Right renal pelvis (tissue), 4 donors: ENCODE data around the gene LYPD6B. TPM values are rescaled to one million over a fixed set of nuclear protein-coding genes. Genes with fewer than 3 reads are reported as not detected.
A peak's percentile ranks its signal among the peaks of the same experiment; 100 is the strongest.

Source experiments
- DNase-seq, 4 donors: peaks; one replicate each; pipeline ENCODE4 v3.0.0-alpha.2; 2013; ENCODE audit warnings: low read depth in 4 of 4, low spot score in 3 of 4, missing footprints in 1 of 4
- polyA plus RNA-seq, 4 donors: library from polyadenylated mRNA; unstranded; fragments of 120-200 nt; gene quantifications; one replicate each; pipeline ENCODE4 v1.2.1, GENCODE V29; 2013; ENCODE audit not compliant: insufficient read length in 4 of 4

Gene LYPD6B
- polyA plus RNA-seq, 4 donors, result 27.1 to 37.7 (median 28.9) TPM

DNA sequence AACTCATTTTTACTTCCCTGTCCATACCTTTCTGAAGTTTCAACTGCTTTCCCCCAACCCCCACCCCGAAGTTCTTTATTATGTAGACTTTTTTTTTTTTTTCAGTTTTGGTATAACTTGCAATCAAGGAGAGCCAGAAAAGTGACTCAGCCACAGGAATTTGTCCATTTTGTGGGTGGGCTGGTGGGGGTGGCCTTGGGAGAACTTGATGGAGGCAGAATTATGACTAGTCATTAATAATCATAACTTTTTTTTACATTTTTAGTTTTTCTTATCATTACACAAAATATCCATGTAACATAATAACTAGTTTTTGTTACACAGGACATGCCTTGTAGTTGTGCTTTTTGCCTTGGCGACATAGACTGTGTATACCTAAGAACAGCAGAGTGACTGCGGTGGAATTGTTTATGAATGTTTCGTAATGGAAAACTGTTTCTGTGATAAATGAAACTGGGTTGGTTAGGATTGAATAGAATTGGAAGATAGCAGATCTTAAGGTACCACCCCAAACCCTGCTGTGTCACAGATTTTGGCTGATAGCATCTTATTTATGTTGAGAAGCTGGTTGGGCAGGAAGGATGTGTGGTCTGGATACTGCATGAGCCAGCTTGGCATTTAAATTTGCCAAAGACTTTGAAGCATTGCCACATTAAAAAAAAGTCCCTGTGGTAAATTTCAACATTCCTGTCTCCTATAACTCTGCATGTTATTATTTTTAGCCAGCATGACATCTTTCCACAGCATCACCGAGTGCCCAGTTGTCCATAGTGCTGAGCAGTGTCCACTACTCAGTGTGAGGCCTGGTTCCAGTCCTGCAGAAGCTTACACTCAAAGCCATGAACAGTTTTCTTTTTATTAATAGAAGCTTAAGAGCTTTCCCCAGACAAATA is 30.7 kb downstream of the LYPD6B start:
- DNase-seq, result no peak

GRCh38 chr2:149070681-149071320 is 32.3 kb downstream of the LYPD6B start:
- DNase-seq, result no peak

DNA sequence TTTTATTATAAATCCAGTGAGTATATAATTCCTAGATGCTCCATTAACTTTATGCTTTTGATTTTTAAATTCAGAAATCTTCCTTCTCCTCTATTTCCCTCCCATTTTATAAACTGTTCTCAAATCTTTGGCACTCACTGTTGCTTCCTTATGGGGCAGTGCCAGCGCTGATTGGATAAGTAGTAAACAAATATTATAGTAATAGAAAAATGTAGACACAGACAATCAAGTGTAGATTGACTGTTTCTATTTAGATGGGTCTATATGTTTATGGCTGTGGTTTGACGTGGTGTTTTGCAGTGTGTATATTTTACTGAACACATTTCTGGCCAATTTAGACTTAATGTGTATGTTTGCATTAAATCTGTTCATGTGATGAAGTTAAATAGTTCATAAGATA is 36.6 kb downstream of the LYPD6B start:
- DNase-seq, result no peak

- DNase-seq, result no peak
These were observed 37.4 kb downstream of the LYPD6B start for GRCh38 chr2:149075853-149076252.

- DNase-seq, result peak in 1 of 4 donors; percentile 56
These were observed 38.4 kb downstream of the LYPD6B start for GRCh38 chr2:149076863-149077412.

DNA sequence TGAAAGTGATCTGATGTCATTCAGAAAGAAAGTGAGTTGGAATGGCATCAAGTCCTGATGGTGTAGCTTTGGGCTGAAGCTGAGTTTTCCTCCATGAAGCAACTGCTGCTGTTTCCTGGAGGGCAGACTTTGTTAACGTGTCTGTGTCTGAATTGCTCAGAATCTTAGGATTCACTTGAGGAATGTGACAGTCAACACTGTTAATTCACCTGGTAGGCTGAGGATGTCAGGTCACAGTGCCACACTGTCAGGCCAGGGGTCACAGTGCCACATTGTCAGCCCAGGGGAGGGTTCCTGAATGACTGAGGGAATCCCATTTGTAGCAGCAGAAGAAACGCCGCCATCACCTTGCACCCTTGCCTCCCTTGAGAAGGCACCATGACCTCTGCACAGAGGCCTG is 39.4 kb downstream of the LYPD6B start:
- no peak for DNase-seq

DNA sequence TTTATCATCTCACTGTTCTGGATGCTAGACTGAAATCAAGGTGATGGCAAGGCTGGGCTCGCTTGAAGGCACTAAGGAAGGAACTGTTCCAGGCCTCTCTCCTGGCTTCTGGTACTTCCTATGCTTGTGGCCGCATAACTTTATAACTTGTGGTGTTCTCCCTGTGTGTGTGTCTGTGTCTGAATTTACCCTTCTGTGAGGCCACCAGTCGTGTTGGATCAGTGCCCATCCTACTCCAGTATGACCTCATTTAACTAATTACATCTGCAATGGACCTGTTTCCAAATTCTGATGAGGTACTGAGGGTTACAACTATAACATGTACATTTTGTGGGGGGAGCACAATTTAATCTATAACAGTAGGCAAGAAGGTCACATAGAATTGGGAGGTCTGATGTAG is 41.6 kb downstream of the LYPD6B start:
- no peak for DNase-seq

DNA sequence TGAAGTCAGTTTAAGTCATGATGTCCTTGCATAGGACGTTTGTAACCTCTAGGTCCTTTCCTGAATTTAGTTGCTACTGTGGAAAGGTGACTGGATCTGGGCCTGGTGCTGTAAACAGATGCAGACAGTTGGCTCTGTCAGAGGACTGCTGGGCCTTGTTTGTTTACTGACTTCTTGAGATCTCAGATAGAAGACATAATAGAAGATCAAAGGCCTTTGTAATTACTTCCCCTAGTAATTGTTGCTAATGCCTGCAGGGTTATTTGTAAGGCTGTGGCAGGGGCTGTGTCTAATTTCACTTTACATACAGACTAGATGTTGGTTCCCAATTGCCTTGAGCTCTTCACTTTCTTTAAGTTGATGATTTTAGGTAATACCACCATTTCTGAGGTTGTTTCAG is 42.5 kb downstream of the LYPD6B start:
- no peak for DNase-seq

- DNase-seq, result no peak
These were observed 43.6 kb downstream of the LYPD6B start for GRCh38 chr2:149082079-149082478.

- DNase-seq, result no peak
These were observed 44.2 kb downstream of the LYPD6B start for GRCh38 chr2:149082735-149083134.

DNA sequence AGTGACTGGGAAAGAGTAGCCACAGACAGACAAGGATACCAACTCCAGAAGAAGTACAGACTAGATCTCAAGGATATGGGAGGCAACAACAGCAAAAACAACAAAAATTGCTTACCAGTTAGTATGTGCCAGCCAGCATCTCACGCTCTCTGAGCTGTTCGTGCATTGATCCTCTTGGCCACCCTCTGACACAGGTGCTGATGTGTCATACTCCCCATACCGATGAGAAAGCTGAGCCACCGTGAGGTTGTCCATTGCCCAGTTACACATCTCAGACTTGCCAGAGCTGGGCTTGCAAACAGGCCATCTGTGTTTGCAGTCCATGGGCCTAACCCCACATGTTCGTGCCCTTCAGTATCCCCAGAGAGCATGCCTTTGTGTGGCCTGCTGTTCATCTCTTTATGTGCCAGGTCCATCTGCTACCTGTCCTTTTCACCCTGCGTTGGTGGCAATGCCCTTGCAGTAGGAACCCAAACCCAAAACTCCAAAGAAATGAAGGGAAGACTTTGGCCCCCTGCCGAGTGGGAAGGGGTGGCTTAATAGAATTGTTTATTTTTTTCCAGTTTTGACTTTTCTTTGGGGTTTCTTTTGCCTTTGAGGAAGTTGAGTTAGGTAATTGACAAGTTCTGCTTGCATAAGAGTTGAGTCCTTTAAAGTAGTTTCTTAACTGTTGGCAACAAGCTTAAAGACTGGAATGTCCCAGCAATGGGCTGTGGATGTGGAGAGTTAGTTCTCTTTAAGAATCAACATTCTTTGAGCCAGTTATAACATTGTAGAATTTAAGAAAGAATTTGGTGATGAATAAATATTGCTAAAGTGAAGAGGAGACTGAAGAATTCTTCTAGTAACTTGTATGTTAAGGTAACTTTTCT is 46.7 kb downstream of the LYPD6B start:
- no peak for DNase-seq

GRCh38 chr2:149087751-149088150 is 49.3 kb downstream of the LYPD6B start:
- DNase-seq, result no peak

GRCh38 chr2:149089068-149089467 is 50.6 kb downstream of the LYPD6B start:
- DNase-seq, result no peak

DNA sequence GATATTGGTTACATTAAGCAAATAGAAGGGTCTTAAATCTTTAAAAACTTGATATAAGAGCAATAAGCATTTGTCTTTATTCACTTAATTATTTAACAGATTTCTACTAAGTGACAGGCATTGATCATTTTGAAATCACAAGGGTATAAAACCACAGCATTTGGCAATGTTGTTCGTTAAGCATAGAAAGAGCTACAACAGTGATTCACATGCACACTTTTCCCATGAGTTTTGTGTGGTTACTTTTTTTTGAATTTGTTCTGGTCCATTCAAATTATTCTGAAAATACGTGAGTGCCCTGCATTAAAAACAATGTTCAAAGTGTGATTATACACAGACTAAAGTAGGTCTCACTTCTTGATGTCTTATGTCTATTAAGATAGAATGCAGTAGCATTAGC is 52.2 kb downstream of the LYPD6B start:
- DNase-seq, result no peak

DNA sequence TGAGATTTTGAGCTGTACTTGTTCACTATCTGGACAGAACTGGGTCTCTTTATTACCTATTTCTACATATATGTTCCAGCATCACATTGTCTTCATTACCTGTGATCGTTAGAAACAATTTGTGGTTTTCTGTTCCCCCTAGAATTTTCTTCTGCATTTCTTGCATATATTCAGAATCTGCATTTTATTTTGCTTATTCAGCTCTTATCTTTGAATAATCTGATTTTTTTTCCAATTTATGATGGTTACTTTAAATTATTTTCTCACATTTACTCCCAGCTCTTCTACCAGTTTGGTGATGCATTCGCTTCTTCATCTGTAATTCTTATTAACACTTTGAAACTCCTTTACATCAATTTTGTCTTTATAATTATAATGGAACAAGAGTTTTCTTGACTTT is 55.1 kb downstream of the LYPD6B start:
- no peak for DNase-seq

DNA sequence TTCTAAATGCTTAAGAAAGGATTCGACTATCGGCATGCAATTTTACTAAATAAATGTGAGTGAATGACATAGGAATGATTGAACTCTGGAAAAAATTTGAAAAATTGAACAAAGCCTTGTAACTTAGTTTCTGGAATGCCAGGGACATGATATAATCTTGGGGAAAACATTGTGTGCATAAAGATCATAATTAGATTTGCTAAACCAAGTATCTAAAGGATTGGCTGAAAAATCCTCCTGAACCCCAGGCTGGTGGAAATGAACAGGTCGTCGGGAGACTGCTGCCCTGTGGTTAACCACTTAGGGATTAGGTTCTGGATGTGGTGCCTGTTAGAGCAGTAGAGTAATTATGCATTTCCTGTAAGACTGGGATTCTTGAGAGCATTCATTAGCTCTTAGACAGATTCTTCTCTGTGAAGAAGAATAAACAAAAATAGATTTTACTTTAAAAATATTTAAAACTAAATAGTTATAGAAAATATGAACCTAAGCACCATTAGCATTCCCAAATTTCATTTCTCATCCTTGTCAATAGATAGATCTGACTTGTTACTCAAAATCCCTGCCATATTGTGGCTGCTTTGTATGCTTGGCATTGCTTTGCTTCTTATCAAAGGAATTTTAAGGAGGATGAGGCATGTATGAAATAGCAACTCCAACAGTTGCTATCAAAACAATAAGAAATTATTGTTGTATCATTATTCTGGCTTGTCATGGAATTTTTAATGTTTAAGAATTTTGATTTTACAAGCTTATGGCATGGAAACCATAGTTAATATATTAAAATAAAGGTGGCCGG is 55.9 kb downstream of the LYPD6B start:
- DNase-seq, result no peak

DNA sequence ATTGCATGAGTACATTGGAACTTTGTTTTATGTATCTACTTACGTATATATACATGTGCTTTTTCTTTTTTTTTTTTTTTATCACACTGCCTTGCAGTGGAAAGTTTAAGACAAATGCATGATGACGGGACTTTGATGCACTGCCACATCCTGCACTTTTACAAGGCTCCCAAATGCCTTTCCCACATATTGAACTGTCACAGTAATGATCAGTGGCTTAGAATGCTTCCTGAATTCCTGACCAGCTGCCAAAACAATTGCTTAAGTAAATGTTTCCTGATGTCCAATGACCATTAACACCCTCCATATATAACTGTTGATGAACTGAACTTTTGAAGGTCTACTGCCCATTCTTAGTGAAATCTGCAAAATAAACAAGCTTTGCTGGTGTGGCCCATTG is 60.2 kb downstream of the LYPD6B start:
- no peak for DNase-seq

DNA sequence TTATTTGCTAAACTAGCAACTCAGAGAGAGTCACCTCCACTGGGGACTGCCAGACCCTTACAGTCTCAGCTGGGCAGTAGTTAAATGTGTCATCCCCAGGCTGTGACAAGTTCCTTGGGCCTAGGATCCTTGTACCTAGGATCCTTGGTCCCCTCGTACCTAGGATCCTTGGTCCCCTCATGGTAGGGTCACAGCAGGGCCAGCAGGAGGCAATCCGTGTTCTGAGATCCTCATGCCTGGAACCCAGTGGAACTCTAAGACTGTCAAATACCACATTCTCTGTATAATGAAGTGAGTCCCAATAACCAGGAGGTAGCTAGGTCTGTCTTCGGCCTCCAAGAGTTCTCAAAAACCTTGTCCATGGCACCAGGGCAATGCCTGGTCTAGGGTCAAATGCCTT is 60.8 kb downstream of the LYPD6B start:
- DNase-seq, result no peak

GRCh38 chr2:149100739-149101699 is 62.5 kb downstream of the LYPD6B start:
- no peak for DNase-seq
